LNCaP clone FGC (cell line): Measurements from ENCODE around the gene OR10P1.

Experiments
- DNase-seq: peaks from one replicate; pipeline ENCODE4 v3.0.0-alpha.2; 2011; ENCODE audit warnings: low read depth
- H3K4me3 ChIP-seq: 2 replicates; pipeline ENCODE4 v1.5.1; 2011; ENCODE audit warnings: mild to moderate bottlenecking, low read depth, low read length, control low read depth
- TF ChIP-seq, protein P1 (sequence below): IDR thresholded peaks from 2 replicates; pipeline ENCODE4 v1.5.1; 2012; ENCODE audit warnings: mild to moderate bottlenecking; ENCODE audit not compliant: control insufficient read depth, insufficient read depth; ENCODE audit errors: extremely low read depth

OR10P1 gene

GRCh38 chr12:55651299-55651683 lies 14.6 kb downstream of the OR10P1 start:
- TF ChIP-seq, protein P1, sequence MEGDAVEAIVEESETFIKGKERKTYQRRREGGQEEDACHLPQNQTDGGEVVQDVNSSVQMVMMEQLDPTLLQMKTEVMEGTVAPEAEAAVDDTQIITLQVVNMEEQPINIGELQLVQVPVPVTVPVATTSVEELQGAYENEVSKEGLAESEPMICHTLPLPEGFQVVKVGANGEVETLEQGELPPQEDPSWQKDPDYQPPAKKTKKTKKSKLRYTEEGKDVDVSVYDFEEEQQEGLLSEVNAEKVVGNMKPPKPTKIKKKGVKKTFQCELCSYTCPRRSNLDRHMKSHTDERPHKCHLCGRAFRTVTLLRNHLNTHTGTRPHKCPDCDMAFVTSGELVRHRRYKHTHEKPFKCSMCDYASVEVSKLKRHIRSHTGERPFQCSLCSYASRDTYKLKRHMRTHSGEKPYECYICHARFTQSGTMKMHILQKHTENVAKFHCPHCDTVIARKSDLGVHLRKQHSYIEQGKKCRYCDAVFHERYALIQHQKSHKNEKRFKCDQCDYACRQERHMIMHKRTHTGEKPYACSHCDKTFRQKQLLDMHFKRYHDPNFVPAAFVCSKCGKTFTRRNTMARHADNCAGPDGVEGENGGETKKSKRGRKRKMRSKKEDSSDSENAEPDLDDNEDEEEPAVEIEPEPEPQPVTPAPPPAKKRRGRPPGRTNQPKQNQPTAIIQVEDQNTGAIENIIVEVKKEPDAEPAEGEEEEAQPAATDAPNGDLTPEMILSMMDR = no peak
- DNase-seq = no peak
- H3K4me3 ChIP-seq = no peak overlapping the region

DNA sequence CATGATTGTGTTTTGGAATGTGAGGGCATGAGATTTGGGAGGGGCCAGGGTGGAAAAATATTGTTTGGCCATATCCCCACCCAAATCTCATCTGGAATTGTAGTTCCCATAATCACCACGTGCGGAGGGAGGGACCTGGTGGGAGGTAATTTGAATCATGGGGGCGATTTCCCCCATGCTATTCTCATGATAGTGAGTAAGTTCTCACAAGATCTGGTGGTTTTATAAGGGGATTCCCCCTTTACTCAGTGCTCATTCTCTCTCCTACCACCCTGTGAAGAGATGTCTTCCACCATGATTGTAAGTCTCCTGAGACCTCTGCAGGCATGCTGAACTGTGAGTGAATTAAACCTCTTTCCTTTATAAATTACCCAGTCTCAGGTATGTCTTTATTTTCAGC lies 15.7 kb downstream of the OR10P1 start:
- H3K4me3 ChIP-seq = no peak overlapping the region
- TF ChIP-seq, protein P1 = no peak
- no peak for DNase-seq

GRCh38 chr12:55653031-55653430 lies 16.3 kb downstream of the OR10P1 start:
- no peak overlapping the region for H3K4me3 ChIP-seq
- no peak for DNase-seq
- TF ChIP-seq, protein P1 = no peak

DNA sequence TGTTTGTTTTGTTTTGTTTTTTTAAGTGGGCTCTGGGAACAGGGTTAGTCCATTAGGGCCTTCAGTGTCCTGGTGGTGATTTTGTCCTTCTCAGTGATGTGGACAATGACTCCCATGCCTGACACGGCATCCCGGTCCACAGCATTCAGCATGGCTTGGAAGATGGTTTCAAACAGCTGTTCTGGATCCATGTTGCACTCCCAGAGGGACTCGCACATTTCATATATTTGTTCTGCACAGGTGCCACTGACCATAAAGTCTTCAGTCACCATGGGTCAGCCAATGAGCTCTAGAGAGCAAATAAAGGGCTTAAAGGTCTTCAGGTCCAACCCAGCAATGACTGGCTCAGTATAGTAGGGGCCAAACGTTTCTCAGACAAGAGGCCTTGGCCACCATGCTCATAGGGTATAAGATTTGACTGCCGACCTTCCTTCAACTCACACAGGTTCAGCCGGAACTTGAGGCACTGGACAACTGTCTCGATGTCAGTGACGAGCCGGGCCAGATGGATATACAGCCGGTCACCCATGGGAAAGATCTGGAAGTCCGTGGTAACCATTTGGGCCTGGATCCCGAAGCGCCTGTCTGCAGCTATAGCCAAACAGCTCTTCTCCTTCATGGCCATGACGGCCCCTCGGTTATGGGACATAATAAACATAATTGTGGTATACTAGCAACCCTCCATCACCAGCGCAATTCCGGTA lies 18.0 kb downstream of the OR10P1 start:
- H3K4me3 ChIP-seq = no peak overlapping the region
- DNase-seq = no peak
- TF ChIP-seq, protein P1 = no peak

DNA sequence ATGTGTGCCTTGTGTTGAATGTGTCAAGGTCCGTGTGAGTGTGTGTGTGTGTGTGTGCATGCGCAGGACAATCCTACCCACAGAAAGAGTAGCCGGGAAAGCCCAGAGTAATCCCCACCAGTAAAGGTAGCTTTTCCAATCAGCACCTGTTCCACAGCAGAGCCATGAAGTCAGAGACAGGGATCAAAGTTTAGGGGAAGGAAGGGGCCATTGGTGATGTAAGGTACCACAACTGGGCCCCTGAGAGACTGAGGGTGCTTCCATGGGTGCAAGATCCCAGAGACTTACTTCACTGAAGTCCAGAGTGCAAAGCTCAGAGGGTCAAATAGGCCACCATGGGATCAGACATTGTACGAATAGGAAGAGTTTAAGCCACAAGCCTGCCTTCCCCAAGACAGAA lies 20.5 kb downstream of the OR10P1 start:
- no peak overlapping the region for H3K4me3 ChIP-seq
- no peak for DNase-seq
- TF ChIP-seq, protein P1 = no peak

GRCh38 chr12:55658212-55658611 lies 21.5 kb downstream of the OR10P1 start:
- TF ChIP-seq, protein P1 = no peak
- H3K4me3 ChIP-seq = no peak overlapping the region
- no peak for DNase-seq
